Stimulated activated CD4-positive, alpha-beta T cell treated with anti-CD3 and anti-CD28 coated beads, TNF-alpha, amount 100 ng/mL, for 1 hour (primary cell): ENCODE measurements around the gene TTLL7.
"Not testable (repeated sequence)": the region's sequence is repeated elsewhere in the genome, so short reads cannot be mapped to it uniquely, and the experiment has no call there.

ENCODE experiments used
- DNase-seq, 3 donors: peaks; one replicate each; pipeline ENCODE4 v3.0.0-alpha.2; 2020; ENCODE audit warnings: low read depth in 3 of 3, low spot score in 1 of 3

Gene TTLL7

DNA sequence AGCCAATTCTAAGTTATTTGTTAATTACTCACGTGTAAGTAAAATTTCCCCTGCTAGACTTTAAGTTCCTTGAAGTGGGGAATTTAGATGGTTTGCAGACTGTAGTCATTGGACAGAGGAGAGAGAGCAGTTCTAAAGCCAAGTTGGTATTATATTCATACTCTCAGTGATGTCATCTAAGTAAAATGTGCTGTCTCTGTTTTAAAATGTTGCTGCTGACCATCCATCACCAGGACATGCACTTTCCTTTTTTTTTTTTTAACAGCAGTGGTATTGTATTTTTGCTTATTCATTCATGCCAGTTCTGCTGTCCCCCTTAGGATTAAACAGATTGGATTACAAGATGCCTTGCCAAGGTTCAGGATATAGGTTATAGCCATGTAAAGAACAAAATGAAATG, 2.3 kb downstream of the TTLL7 start:
- DNase-seq = no peak

DNA sequence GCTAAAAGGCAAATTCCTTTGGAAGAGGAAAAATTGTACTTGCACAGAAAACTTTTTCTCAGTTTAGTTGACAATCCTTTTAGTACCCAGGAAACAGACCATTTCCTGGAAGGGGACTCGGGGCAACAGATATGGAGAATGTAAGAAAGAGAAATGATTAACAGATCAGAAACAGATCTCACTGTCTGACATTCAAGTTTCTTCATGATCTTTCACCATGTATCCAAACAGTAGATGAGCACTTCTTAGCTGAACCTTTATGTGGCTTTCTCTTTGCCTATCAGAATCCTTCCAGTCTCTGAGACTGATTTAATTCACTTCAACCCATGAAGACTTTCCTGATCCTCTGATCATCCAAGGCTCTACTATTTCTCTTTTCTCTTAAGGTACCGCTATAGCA, 2.7 kb downstream of the TTLL7 start:
- DNase-seq = no peak

DNA sequence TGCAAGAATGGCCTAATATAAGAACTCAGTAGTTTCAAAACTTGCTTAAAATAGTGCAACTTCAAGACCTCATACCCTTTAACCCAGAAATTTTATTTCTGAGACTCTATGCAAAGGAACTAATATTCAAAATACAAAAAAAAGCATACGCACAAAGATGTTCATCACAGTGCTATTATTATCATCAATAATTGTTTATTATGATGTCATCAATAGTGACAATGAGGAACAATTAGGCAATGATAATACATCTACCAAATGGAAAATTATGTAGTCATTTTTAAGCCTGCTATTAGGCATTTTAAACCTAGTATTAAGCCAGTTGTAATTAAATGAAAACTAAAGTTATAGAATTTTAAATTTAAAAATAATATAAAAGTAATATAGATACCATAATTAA, 3.3 kb downstream of the TTLL7 start:
- no peak for DNase-seq

DNA sequence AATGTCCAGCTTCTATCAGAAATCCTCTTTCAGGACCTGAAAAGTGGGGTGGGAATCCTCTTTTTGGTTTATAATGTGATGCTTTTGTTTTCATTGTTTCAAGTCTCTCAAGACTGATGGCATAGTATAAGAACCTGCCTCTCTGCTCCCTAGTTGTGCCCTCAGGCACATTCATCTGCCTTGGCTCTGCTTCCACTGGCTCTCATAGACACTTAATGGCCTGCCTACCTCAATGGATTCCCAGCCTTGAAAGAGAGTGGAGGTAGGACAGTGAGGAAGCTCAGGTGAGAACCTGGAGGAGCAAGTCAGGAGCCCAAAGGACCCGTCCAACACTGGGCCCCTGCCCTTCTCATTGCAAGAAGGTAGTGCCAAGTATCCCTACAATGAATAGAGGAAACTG, 4.8 kb downstream of the TTLL7 start:
- DNase-seq = no peak

DNA sequence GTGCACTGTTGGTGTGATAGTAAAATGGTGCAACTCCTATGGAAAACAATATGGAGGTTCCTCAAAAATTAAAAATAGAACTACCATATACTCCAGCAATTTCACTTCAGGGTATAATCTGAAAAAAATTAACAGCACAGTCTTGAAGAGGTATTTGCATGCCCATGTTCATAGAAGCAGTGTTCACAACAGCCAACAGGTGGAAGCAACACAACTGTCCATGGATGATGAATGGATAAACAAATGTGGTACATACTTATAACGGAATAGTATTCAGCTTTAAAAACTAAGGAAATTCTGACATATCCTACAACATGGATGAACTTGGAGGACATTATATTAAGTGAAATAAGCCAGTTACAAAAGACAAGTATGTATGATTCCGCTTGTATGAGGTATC, 8.2 kb downstream of the TTLL7 start:
- no peak for DNase-seq

- DNase-seq = no peak
These were observed 13.9 kb downstream of the TTLL7 start for GRCh38 chr1:83985048-83985447.

GRCh38 chr1:83983918-83984317, 15.0 kb downstream of the TTLL7 start:
- DNase-seq = not testable (repeated sequence)

GRCh38 chr1:83978056-83978455, 20.9 kb downstream of the TTLL7 start:
- DNase-seq = no peak

- no peak for DNase-seq
These were observed 22.0 kb downstream of the TTLL7 start for GRCh38 chr1:83976920-83977319.

DNA sequence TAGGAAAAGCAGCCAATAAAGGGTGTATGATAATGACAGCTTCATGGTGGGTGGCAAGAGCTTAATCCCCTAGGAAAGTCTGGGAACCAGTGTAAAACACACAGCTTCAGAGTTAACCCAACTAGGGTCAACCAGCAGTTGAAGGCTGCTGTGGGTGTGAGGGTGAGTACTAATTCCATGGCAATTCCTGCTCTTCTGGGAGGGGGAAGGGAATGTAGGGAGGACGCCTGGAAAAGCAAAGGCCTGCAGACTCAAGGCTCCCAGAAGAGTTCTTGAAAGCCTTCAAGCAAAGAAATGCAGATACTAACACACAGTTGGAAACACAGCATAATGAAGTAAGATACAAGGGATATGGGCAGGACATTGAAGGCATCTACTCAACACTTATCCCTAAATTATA, 28.1 kb downstream of the TTLL7 start:
- DNase-seq = no peak

DNA sequence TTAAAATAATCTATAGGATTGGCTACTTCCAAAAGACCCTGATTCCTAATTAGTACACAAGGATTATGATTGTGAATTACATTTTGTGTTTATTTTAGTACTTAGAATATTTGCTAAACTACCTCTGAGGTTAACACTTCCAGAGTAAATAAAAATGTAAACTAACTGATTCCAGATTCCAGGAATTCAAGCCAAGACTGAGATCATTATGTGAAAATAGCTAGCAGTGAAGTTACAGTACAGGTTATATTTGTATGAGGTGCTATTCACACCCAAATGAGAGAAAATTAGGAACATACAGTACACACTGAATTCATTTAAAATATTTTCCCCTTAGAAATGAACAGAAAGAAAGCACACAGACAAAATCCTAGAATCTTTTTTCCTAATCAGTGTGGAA, 28.8 kb downstream of the TTLL7 start:
- DNase-seq = no peak

DNA sequence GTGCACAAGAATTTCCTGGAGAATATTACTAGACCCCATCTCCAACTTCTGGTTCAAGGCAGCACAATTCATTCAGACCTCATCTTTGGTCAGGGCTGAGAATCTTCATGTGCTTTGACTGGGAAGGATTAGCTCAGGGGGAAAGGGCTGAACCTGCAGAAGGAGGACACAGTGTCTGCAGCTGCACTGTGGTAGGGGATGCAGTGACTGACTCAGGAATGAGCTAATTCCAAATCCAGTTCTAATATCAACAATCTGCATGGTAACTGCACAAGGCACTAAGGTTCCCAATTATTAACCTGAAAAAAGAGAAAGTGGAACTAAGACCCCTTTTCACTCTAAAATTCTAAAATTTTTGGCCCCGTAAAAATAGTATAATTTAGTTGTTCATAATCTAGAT, 31.6 kb downstream of the TTLL7 start:
- no peak for DNase-seq

DNA sequence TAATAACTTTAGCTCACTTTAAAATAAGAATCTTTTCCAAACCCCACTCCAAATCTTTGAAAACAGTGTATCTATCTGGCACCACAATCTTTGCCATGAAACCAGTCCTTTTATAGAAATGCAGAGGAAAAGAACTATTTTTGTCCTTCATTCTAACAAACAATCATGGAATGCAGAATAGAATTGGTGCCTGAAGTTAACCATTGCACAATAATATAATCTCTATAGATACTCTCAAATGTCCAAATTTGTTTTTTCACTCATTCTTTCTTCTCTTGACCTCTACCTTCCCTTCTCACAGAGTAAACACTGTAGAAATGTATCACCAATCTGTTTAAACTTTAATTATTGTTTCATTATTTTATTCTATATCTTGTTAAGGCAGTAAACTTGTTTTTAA, 34.8 kb downstream of the TTLL7 start:
- DNase-seq = no peak

GRCh38 chr1:83961571-83962295, 37.2 kb downstream of the TTLL7 start:
- no peak for DNase-seq

- no peak for DNase-seq
These were observed 38.2 kb downstream of the TTLL7 start for GRCh38 chr1:83960669-83961277.

DNA sequence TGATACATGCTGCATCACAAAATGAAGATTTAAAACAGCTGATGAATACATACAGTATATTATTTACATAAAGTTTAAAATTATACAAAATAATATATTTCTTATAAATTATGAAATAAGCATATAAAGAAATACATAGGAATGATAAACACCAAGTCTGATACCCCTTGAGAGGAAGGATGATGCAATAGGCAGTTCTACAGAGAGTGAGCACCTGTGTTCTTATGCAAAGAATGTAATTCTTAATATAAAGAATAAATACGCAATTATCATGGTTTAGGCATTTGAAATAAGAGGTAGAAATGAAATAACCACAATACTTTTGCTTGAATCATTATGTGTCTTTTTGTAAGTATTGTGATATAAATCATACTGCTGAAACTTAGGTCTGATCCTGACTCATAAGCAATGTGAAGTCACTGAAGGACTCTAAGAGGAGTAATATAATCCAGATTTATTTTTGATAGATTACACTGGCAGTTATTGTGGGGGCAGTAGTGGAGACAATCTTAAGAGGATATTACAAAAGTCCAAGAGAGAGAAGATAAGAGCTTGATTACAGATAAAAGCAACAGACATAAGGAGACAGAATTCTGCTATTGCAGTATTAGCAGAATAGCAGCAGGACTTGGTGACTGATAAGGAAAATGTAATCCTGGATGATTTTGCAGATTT, 39.0 kb downstream of the TTLL7 start:
- no peak for DNase-seq

DNA sequence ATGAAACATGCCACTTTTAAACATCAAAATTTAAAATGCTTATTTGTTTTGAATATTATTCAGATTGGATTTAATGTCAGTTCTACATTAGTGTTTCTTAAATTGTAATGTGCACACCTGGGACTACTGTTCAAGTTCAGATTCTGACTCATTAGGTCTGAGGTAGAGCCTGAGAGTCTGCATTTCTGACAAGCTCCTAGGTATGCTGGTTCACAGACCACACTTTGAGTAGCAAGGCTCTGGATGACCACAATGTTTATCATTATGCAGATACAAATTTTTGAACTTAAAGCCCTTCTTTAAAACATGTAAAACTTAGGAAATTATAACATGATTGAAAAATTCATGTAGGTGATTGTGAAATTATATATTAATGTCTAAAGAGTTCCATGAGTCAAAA, 40.2 kb downstream of the TTLL7 start:
- DNase-seq = no peak

DNA sequence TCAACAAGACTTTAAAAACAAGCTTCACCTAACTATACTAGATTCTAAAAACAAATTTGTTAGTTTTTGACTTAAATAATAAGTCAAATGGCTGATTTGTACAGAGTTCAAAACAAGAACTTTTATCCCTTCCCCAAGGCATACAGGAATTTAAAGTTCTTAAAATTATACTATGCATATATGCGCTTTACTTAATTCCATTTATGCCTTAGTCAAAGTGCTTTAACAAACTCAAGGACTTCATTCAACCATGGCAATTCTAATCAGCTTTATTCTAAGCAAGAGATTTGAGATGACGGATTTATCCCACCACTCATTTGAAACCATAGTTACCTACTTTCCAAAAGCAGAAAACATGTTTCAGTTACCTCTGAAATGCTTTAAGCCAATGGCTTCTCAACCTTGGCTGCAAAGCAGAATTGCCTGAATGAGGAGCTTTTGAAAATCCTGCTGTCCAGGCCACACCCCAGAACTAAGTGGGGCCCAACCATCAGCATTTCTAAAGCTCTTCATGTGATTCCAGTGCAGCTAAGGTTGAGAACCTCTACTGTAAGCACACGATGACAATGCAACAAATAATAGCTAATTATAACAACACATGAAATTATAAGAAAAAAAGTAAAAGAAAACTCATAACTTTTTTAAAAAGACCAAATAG, 44.6 kb downstream of the TTLL7 start:
- DNase-seq = no peak

DNA sequence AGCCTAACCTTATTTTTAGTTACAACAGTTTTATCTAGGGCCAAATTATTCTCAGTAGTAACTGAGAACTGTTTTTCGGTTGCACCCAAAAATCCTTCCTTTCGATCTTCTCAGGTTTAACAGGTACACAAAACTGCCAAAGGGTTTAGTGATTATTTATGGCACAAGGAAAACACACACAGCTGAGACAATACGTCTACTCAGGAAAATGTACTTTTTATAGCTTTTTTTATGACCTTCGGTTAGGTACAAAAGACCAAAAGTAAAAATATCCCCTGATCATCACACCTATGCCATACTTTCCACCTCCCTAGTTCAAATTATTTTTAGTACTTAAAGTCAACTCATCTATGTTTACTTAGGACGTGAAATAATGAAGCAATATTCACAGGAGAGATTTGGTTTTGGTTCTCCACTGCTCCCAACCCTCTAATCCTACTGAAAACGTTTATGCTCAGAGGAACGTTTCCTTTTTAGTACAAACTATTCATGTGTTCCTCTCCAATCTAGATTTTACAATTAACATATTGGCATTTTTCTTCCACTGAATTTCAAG, 48.7 kb downstream of the TTLL7 start:
- DNase-seq = no peak

DNA sequence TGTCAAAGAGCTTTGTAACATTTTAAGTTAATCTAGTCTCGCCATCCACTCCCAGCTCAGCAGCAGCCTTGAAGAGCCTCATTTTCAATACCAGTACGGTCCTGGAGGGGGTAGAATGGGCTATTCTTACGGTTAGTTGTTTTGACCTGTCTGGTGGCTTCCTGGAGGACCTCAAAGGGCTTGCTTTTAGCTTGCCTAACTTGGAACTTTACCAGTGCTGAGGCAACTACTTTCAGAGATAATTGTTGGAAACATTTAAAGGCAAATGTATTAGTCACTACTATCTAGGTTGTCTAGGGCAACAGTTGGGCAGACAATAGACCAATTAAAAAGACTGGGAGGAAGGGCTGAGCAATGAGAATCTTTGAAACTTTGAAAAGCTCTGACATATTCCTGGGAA, 56.0 kb downstream of the TTLL7 start:
- DNase-seq = no peak

DNA sequence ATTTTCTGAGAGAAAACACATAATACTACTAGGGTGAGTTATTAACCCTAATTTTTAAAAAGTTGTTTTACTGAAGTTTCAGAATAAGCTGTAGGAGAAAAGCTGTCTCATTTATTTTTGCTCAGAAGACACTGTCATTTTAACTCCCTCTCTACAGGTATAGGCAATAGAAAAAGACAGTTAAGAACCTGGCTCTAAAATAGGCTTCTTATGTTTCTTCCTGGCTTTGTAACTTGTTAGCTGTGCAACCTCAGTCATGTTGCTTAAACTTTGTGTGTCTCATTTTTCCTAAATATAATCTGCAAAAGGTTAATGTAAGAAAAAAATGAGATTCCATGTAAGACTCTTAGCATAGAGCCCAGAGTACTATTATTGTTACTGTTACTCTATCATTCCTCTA, 64.4 kb downstream of the TTLL7 start:
- no peak for DNase-seq

- no peak for DNase-seq
These were observed 66.2 kb downstream of the TTLL7 start for GRCh38 chr1:83932693-83933092.
